OCI-LY7 (cell line): ENCODE data around the gene TMEM132E. TPM values are rescaled to one million over a fixed set of nuclear protein-coding genes. Genes with fewer than 3 reads are reported as not detected.

Experiments
- BruUV-seq: library from RNA; stranded (reverse); fragments of 400-500 nt; replicated peaks from 2 replicates; lab custom pipeline; 2021; lab: Mats Ljungman, UMichigan
- CTCF ChIA-PET: fragments of 300-600 bp; sonication (Branson Sonifier 250); formaldehyde crosslinking; loops from one replicate; lab custom pipeline; 2022; ENCODE audit warnings: antibody characterized with exemption; ENCODE audit not compliant: unreplicated experiment; lab: Charles Lee
- POLR2A ChIA-PET: fragments of 300-600 bp; sonication (Branson Sonifier 250); formaldehyde crosslinking; loops from one replicate; lab custom pipeline; 2022; ENCODE audit warnings: antibody characterized with exemption; lab: Charles Lee
- DNase-seq: peaks from one replicate; pipeline ENCODE4 v3.0.0-alpha.2; 2015; ENCODE audit warnings: low spot score
- H2AFZ ChIP-seq: fragments of 200-600 bp; sonication (generic), shearing (Covaris generic); 2 replicates; pipeline ENCODE4 v1.6.1; 2014; ENCODE audit warnings: mild to moderate bottlenecking, antibody characterized with exemption, low read length, moderate library complexity
- H3K27ac ChIP-seq: fragments of 200-600 bp; sonication (generic); 2 replicates; pipeline ENCODE4 v1.5.1; 2014; ENCODE audit warnings: mixed run types, low read depth, mild to moderate bottlenecking, moderate library complexity, low read length, inconsistent platforms; ENCODE audit not compliant: poor library complexity, severe bottlenecking
- H3K36me3 ChIP-seq: fragments of 200-600 bp; sonication (generic); 2 replicates; pipeline ENCODE4 v1.6.1; 2014; ENCODE audit warnings: mild to moderate bottlenecking, antibody characterized with exemption, low read length, moderate library complexity, mixed read lengths; ENCODE audit not compliant: insufficient read depth
- H3K4me1 ChIP-seq: fragments of 200-600 bp; sonication (generic); 2 replicates; pipeline ENCODE4 v1.5.1; 2014; ENCODE audit warnings: mild to moderate bottlenecking, low read length; ENCODE audit not compliant: insufficient read depth, poor library complexity, severe bottlenecking
- H3K4me2 ChIP-seq: fragments of 200-600 bp; sonication (generic); 2 replicates; pipeline ENCODE4 v1.6.1; 2014; ENCODE audit warnings: mild to moderate bottlenecking, low read length
- H3K4me3 ChIP-seq: fragments of 200-600 bp; sonication (generic); 2 replicates; pipeline ENCODE4 v1.5.1; 2014; ENCODE audit warnings: mild to moderate bottlenecking, low read depth, low read length; ENCODE audit not compliant: poor library complexity, severe bottlenecking
- H3K79me2 ChIP-seq: fragments of 200-600 bp; sonication (generic); 2 replicates; pipeline ENCODE4 v1.6.1; 2016; ENCODE audit warnings: low read depth, mild to moderate bottlenecking, low read length, moderate library complexity, mixed read lengths; ENCODE audit not compliant: insufficient read depth
- H3K9me2 ChIP-seq: fragments of 200-600 bp; sonication (generic); 2 replicates; pipeline ENCODE4 v1.6.1; 2016; ENCODE audit warnings: mild to moderate bottlenecking, low read length, mixed read lengths; ENCODE audit not compliant: insufficient read depth
- H3K9me3 ChIP-seq: fragments of 200-600 bp; sonication (generic); 2 replicates; pipeline ENCODE4 v1.6.1; 2014; ENCODE audit warnings: mild to moderate bottlenecking, mixed run types, low read length, mixed read lengths
- H4K20me1 ChIP-seq: fragments of 200-600 bp; sonication (generic); 2 replicates; pipeline ENCODE4 v1.6.1; 2014; ENCODE audit warnings: mild to moderate bottlenecking, antibody characterized with exemption, low read length, moderate library complexity, mixed read lengths; ENCODE audit not compliant: insufficient read depth
- EZH2phosphoT487 ChIP-seq: fragments of 200-600 bp; sonication (generic); IDR thresholded peaks from 2 replicates; pipeline ENCODE4 v1.6.1; 2018; ENCODE audit warnings: low read depth, borderline replicate concordance, mild to moderate bottlenecking, mixed run types, antibody characterized with exemption, low read length, moderate library complexity, mixed read lengths
- intact Hi-C: fragments of 100-400 bp; cut with micrococcal nuclease; formaldehyde crosslinking; loops from one replicate; pipeline ENCODE4 v1.10.0; 2022; ENCODE audit not compliant: unreplicated experiment
- total RNA-seq, 2 experiments: library from RNA; depleted of rRNA in 1 of 2; stranded (reverse); fragments of >200 nt in 1 of 2; shearing (Covaris generic) in 1 of 2; gene quantifications; 2 replicates each; pipeline ENCODE4 v1.2.3, GENCODE V29; 2014 to 2022
- TF ChIP-seq, protein P1 (sequence below): fragments of 200-600 bp; sonication (generic); conservative IDR thresholded peaks from 2 replicates; pipeline ENCODE4 v1.5.1; 2014; ENCODE audit warnings: mild to moderate bottlenecking, antibody characterized with exemption, low read length, moderate library complexity, mixed read lengths

Gene TMEM132E
- total RNA-seq, 2 experiments from 2014 or later: not detected

DNA sequence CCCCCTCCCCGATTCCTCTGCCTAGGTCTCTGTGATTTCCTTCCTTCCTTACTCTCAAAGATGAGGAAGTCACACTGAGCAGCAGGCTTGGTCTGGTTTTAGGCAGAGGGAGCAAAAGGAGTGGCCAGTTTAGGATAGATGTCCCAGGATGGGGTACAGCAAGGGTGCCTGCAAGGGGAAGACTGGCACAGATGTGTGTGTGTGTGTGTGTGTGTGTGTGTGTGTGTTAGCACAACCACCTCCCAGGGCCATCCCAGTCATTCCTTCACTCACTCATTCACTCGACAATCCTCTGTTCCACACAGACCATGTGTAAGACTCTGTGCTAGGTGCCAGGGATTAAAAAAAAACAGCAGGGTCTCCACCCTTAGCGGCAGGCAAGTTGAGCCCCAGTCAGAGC lies 35.9 kb downstream of the TMEM132E start:
- intact Hi-C loops: no loop called here
- no peaks in the 10 kb centered on the region for H3K4me1 ChIP-seq
- ChIA-PET CTCF (no interaction called here), POLR2A (no interaction called here)
- no peak overlapping the region for H3K4me3 ChIP-seq
- H3K9me3 ChIP-seq: no peaks in the 10 kb centered on the region
- H4K20me1 ChIP-seq: no peaks in the 10 kb centered on the region
- no peak for DNase-seq
- H3K27ac ChIP-seq: no peak overlapping the region
- TF ChIP-seq, protein P1, sequence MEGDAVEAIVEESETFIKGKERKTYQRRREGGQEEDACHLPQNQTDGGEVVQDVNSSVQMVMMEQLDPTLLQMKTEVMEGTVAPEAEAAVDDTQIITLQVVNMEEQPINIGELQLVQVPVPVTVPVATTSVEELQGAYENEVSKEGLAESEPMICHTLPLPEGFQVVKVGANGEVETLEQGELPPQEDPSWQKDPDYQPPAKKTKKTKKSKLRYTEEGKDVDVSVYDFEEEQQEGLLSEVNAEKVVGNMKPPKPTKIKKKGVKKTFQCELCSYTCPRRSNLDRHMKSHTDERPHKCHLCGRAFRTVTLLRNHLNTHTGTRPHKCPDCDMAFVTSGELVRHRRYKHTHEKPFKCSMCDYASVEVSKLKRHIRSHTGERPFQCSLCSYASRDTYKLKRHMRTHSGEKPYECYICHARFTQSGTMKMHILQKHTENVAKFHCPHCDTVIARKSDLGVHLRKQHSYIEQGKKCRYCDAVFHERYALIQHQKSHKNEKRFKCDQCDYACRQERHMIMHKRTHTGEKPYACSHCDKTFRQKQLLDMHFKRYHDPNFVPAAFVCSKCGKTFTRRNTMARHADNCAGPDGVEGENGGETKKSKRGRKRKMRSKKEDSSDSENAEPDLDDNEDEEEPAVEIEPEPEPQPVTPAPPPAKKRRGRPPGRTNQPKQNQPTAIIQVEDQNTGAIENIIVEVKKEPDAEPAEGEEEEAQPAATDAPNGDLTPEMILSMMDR: no peak
- TF ChIP-seq EZH2phosphoT487: no peak
- no peaks in the 10 kb centered on the region for H3K79me2 ChIP-seq
- no TSS peak for BruUV-seq
- H3K36me3 ChIP-seq: no peaks in the 10 kb centered on the region
- no peak overlapping the region for H2AFZ ChIP-seq
- H3K9me2 ChIP-seq: no peaks in the 10 kb centered on the region
- H3K4me2 ChIP-seq: no peak overlapping the region

DNA sequence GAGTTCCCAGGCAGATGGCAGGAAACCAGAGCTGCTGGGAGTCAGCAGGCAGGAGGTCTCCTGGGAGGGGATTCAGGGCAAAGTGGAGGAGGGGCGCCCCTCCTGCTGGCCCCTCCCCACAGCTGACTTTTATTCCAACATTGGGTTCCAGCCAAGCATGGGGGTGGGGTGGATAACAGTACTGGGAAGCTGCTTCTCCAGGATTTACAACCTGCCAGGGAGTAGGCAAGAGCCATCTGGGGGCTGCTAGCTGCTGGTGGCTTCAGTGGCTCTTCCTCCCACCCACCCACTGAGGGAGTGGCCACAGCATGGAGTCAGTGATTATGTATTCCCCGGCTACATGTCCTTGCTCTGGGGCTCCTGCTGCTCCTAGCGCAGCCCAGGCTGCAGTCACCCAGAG lies 36.8 kb downstream of the TMEM132E start:
- no peaks in the 10 kb centered on the region for H4K20me1 ChIP-seq
- intact Hi-C loops: no loop called here
- no peak overlapping the region for H3K4me3 ChIP-seq
- no peak overlapping the region for H2AFZ ChIP-seq
- H3K9me3 ChIP-seq: no peaks in the 10 kb centered on the region
- no peak overlapping the region for H3K27ac ChIP-seq
- H3K4me1 ChIP-seq: no peaks in the 10 kb centered on the region
- no peaks in the 10 kb centered on the region for H3K9me2 ChIP-seq
- H3K79me2 ChIP-seq: no peaks in the 10 kb centered on the region
- H3K4me2 ChIP-seq: no peak overlapping the region
- POLR2A ChIA-PET: interaction anchor here (0.6 kb wide), 1 partner anchor 216 kb away, joined by 3 read pairs; no protein-coding TSS in a partner anchor
- BruUV-seq: no TSS peak
- DNase-seq: no peak
- TF ChIP-seq EZH2phosphoT487: no peak
- TF ChIP-seq, protein P1: no peak
- no peaks in the 10 kb centered on the region for H3K36me3 ChIP-seq
- CTCF ChIA-PET: no interaction called here

DNA sequence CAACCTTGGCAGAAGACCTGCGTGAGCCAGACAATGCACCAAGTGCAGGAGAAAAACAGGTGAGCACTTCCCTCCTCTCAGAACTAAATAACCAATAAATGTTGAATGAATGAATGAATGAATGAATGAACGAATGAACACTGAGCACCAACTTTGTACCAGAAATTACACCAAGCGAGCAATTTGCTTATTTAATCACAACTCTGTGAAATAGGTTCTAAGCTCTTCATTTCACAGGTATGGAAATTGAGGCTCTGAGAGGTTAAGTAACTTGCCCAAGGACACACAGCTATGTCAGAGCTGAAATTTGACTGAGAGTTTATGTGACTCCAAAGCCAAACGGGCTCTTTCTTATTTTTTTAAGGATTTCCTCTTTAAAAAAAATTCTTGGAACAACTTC lies 38.0 kb downstream of the TMEM132E start:
- Histone ChIP-seq H3K4me3 (no peak overlapping the region), H2AFZ (no peak overlapping the region), H3K9me2 (no peaks in the 10 kb centered on the region), H3K4me2 (no peak overlapping the region), H3K4me1 (no peaks in the 10 kb centered on the region), H3K79me2 (no peaks in the 10 kb centered on the region), H3K27ac (no peak overlapping the region), H4K20me1 (no peaks in the 10 kb centered on the region), H3K9me3 (no peaks in the 10 kb centered on the region), H3K36me3 (no peaks in the 10 kb centered on the region)
- ChIA-PET CTCF (no interaction called here), POLR2A (no interaction called here)
- BruUV-seq: no TSS peak
- no peak for DNase-seq
- intact Hi-C loops: no loop called here
- TF ChIP-seq, protein P1: no peak
